Stimulated activated CD8-positive, alpha-beta memory T cell treated with anti-CD3 and anti-CD28 coated beads, Interleukin-4, amount 100 ng/mL, for 48 hours (primary cell): ENCODE measurements around the gene CD200R1.
"Not testable (repeated sequence)": the region's sequence is repeated elsewhere in the genome, so short reads cannot be mapped to it uniquely, and the experiment has no call there.

ENCODE experiments used
- DNase-seq: peaks from one replicate; pipeline ENCODE4 v3.0.0-alpha.2; 2020

The CD200R1 gene

GRCh38 chr3:112973325-112974177 lies 1.4 kb downstream of the CD200R1 start:
- DNase-seq = peak; percentile 61

DNA sequence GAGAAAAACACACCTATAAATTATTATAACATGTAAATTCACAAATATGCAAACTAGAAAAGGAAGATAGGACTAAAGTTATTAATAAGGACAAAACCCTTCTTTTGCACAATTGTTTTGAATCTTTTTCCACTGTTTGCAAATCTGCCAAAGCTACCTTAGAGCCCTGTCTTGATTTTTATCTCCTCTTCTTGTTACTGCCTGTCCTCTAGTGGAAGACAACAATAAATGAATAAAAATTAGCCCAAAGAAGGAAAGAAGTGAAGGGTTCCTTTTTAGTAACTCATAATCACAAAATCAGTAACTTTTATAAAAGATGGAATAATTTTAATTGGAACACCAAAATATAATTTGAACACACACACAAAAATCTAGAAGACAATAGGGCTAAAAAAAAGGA lies 2.7 kb downstream of the CD200R1 start:
- DNase-seq = no peak

DNA sequence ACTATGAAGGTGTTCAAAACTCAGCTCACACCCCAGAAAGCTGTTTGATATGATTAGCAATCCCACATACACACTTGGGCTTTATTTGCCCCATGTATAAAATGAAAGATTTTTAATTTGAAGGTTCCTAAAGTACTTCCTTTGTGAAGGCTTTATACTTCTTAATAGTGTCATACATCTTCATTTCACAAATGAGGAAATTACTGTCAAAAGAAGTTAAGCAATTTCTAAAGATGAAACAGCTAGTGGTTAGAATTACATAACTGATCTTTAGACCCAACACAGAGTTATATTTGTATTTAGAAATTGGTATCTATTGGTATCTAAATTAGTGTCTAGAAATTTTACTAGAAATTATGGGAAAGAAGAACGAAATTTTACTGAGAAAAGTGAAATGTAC lies 7.1 kb downstream of the CD200R1 start:
- no peak for DNase-seq

DNA sequence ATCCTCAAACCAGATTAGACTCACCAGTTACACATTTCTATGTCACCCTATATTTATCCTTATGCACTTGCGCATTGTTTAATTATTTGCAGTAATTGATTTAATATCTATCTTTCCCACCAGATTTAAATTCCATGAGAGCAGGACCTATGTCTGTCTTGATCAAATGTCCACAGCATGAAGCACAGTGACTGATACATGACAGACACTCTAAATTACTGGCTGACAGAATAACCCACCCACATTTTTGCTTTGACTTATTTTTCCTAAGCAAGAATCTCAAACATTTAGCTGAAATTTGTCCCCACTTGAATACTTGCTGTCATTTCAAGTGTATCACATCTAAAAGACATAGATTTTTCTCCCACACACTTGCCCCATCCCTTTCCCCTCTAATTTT lies 7.5 kb downstream of the CD200R1 start:
- no peak for DNase-seq

GRCh38 chr3:112966633-112967032 lies 8.3 kb downstream of the CD200R1 start:
- no peak for DNase-seq

GRCh38 chr3:112965656-112966055 lies 9.2 kb downstream of the CD200R1 start:
- no peak for DNase-seq

GRCh38 chr3:112963683-112964082 lies 11.2 kb downstream of the CD200R1 start:
- no peak for DNase-seq

DNA sequence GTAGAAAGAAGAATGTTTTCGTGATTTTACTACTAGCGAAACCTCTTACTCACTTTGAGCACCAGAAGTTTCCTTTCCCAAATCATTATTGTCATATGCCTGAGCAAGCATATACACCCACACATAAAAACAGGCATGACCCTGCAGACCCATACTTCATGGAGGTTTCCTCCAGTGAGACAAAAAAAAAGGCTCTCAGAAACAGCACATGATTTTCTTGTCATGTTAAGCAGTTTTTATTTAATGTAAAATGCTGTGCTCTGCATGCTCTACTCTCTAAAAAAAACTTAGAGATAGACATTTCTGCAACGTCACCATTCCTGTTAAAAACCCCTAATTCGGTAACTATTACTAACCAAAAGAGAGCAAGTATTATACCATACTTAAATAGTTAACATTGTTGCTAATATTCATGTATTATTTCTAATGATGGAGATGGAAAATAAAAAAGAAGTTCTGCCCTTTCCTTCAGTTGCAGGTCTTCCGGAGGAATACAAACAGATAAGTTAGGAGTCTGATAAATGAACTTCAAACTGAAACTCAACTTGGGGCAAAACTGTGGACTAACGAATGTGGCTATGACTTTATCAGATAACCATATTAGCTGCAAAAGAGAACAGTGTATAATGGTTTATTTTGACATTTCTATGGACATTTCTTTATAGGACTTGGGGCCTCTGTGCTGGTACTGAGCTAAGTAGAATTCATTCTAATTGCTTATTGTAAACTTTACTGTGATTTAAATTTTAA lies 15.9 kb downstream of the CD200R1 start:
- no peak for DNase-seq

GRCh38 chr3:112956351-112956750 lies 18.6 kb downstream of the CD200R1 start:
- DNase-seq = no peak

GRCh38 chr3:112948346-112948838 lies 26.5 kb downstream of the CD200R1 start:
- no peak for DNase-seq

DNA sequence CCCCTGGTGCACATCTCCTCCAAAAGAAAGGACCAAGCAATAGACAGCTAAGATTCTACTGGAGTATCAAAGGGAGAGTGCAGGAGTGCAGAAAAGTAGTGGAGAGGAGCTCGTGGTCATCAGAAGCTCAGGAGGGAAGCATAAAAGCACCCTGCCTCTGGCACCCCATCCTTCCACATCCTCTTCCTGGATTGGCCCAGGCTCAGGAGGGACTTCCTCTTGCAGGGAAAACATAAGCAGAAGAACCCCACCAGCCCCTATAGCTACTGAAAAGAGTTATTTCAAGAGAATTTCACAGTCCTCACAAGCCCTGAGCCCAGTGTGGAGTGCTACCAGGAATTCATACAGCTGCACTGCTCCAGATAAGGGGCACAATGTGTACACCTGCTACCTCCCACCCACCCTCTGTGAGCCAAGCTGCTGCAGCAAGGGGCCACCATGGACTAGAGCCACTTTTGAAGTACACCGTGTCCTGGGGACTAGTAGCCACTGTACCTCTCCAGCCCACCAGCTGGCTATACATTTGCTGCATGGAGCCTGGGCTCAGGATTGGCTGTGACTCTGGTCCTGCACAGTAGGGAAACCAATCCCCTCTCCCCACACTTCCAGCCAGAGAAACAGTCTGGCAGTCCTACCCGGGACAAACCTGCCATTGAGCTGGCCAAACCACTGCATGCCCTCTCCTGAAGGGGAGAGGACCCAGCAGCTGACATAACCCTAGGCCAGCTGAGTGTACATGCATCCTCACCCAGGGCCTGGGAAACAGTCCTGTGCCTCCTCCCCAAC lies 43.0 kb downstream of the CD200R1 start:
- DNase-seq = no peak

- no peak for DNase-seq
Observed at GRCh38 chr3:112930771-112931170, 44.1 kb downstream of the CD200R1 start.

DNA sequence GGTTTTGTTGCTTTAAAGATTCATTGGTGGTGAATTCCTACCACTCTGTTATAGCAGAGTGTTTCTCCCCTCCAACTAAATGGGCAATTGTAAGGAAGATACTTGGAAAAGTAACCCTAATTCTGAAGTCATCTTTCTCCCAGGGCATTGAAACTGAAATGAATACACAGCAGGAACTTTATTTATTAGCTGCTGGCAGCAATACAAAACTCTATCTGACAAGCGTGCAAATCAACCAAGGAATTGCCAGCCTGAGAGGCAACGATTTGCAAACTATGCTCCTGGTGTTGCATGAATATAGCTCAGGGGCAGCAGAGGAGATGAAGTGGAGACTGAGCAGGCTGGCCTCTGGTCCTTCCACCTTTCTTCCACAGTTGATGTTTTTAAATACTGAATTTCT lies 48.9 kb downstream of the CD200R1 start:
- DNase-seq = no peak

- no peak for DNase-seq
Observed at GRCh38 chr3:112925560-112925959, 49.3 kb downstream of the CD200R1 start.

GRCh38 chr3:112919541-112919940 lies 55.4 kb downstream of the CD200R1 start:
- DNase-seq = not testable (repeated sequence)

GRCh38 chr3:112908252-112908651 lies 66.7 kb downstream of the CD200R1 start:
- DNase-seq = no peak

DNA sequence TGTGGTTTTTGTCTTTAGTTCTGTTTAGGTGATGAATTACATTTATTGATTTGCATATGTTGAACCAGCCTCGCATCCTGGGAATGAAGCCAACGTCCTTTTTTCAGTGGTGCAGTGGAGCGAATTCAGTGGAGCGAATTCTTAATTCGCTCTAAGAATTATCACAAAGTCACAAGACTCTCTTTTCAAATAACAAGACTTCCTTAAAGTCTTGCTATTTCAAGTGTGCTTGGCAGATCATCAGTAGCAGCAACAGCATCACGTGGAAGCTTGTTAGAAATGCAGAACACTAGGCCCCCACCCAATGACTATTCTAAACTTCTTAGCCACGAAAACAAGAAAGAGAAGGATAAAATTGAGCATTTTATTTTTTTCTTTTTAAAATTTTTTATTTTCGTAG lies 70.1 kb downstream of the CD200R1 start:
- no peak for DNase-seq

DNA sequence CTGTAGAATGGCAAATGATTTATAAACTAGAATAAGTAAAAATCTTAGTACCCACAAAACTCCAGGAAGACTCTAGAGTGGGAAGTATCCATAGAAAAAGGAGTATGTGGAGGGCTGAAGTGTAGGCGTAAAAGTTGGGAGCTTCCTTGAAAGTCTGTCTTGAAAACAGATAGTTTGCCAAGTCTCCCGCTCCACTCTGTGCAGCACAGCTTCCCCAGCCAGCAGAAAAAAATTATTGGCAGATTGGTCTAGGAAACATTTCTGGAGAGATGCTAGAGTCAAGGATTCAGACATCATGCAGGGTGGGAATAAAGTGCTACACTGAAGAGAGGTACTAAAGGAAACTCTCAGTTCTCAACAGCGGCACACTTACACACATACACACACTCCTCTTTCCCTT lies 74.8 kb downstream of the CD200R1 start:
- no peak for DNase-seq

- DNase-seq = no peak
Observed at GRCh38 chr3:112897791-112898190, 77.1 kb downstream of the CD200R1 start.

GRCh38 chr3:112894258-112894657 lies 80.6 kb downstream of the CD200R1 start:
- no peak for DNase-seq

GRCh38 chr3:112889357-112889756 lies 85.5 kb downstream of the CD200R1 start:
- DNase-seq = no peak

- DNase-seq = no peak
Observed at GRCh38 chr3:112888381-112889085, 86.4 kb downstream of the CD200R1 start.
